Measurements from ENCODE around the gene OR7C1. TPM values are rescaled to one million over a fixed set of nuclear protein-coding genes. Genes with fewer than 3 reads are reported as not detected.

OR7C1 gene
- total and polyA plus RNA-seq, 8 donors = 0.08 to 0.18 (median 0.14) TPM; not detected in 1

DNA sequence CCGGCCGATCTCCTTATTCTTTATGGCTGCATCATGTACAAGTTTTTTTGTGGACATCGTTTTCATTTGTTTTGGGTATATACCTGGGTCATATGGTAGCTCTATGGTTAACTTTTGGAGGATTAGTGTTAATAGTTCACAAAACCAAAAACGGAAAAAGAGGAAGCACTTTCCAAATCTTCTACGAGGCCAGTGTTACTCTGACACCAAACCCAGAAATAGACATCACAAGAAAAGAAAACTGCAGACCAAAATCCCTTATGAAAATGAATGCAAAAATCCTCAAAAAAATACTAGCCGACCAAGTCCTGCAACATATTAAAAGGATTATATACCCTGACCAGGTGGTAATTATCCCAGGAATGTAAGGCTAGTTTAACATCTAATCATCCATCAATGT, 86.4 kb downstream of the OR7C1 start:
- H3K36me3 ChIP-seq = peaks cover 0 to 86% of the 10 kb centered on the region in 2 donors
- H3K4me1 ChIP-seq = no peaks in the 10 kb centered on the region
- H3K27me3 ChIP-seq = no peaks in the 10 kb centered on the region
- H3K4me3 ChIP-seq = no peak overlapping the region
- no peaks in the 10 kb centered on the region for H3K9me3 ChIP-seq
- ATAC-seq = no peak
- no peak for DNase-seq
- TF ChIP-seq, protein P1, sequence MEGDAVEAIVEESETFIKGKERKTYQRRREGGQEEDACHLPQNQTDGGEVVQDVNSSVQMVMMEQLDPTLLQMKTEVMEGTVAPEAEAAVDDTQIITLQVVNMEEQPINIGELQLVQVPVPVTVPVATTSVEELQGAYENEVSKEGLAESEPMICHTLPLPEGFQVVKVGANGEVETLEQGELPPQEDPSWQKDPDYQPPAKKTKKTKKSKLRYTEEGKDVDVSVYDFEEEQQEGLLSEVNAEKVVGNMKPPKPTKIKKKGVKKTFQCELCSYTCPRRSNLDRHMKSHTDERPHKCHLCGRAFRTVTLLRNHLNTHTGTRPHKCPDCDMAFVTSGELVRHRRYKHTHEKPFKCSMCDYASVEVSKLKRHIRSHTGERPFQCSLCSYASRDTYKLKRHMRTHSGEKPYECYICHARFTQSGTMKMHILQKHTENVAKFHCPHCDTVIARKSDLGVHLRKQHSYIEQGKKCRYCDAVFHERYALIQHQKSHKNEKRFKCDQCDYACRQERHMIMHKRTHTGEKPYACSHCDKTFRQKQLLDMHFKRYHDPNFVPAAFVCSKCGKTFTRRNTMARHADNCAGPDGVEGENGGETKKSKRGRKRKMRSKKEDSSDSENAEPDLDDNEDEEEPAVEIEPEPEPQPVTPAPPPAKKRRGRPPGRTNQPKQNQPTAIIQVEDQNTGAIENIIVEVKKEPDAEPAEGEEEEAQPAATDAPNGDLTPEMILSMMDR (IDR thresholded peaks at IDR 0.05) = no peak
- intact Hi-C loops (cut with DNase I) = no loop called here
- H3K27ac ChIP-seq = no peak overlapping the region

Other genes starting within 250 kb of the OR7C1 start
- under 1 TPM; 0.50 to 0.84 TPM for gene ADGRE3, start 160.3 kb downstream of the OR7C1 start, total RNA-seq
- under 1 TPM in 4 of 6 donors, not detected in 2; 0.13 to 0.24 (median 0.15) TPM for gene ADGRE3, start 160.3 kb downstream of the OR7C1 start, polyA plus RNA-seq (ENCODE audit: insufficient read length in 6 of 6)
- 10 to 100 TPM; 11.7 to 16.4 TPM for gene ZNF333, start 145.1 kb downstream of the OR7C1 start, total RNA-seq
- 10 to 100 TPM; 29.6 to 38.7 (median 36.7) TPM for gene ZNF333, start 145.1 kb downstream of the OR7C1 start, polyA plus RNA-seq (ENCODE audit: insufficient read length in 6 of 6)
- 10 to 100 TPM in 1 of 2 donors, 1 to 10 TPM in 1; 4.7 to 32.0 TPM for gene ADGRE2, start 56.6 kb downstream of the OR7C1 start, total RNA-seq
- under 1 TPM; 0.35 to 0.89 (median 0.56) TPM for gene ADGRE2, start 56.6 kb downstream of the OR7C1 start, polyA plus RNA-seq (ENCODE audit: insufficient read length in 6 of 6)
- gene OR7A5, start within 50 bp of the OR7C1 start, total RNA-seq = not detected
- gene OR7A5, start within 50 bp of the OR7C1 start, polyA plus RNA-seq (ENCODE audit: insufficient read length in 6 of 6) = not detected
- gene OR7A10, start 13.7 kb upstream of the OR7C1 start, total RNA-seq = not detected
- gene OR7A10, start 13.7 kb upstream of the OR7C1 start, polyA plus RNA-seq (ENCODE audit: insufficient read length in 6 of 6) = not detected
- gene OR7A17, start 50.9 kb upstream of the OR7C1 start, total RNA-seq = not detected
- gene OR7A17, start 50.9 kb upstream of the OR7C1 start, polyA plus RNA-seq (ENCODE audit: insufficient read length in 6 of 6) = under 1 TPM in 4 of 6 donors, not detected in 2; 0.06 to 0.10 (median 0.07) TPM
- not detected for gene OR7C2, start 106.3 kb upstream of the OR7C1 start, total RNA-seq
- gene OR7C2, start 106.3 kb upstream of the OR7C1 start, polyA plus RNA-seq (ENCODE audit: insufficient read length in 6 of 6) = not detected
- gene SLC1A6, start 144.7 kb upstream of the OR7C1 start, total RNA-seq = not detected
- gene SLC1A6, start 144.7 kb upstream of the OR7C1 start, polyA plus RNA-seq (ENCODE audit: insufficient read length in 6 of 6) = under 1 TPM; 0.09 to 0.31 (median 0.17) TPM
- gene CASP14, start 214.3 kb upstream of the OR7C1 start, total RNA-seq = not detected
- gene CASP14, start 214.3 kb upstream of the OR7C1 start, polyA plus RNA-seq (ENCODE audit: insufficient read length in 6 of 6) = under 1 TPM in 2 of 6 donors, not detected in 4; 0.10 to 0.11 TPM
- not detected for gene OR1I1, start 247.0 kb upstream of the OR7C1 start, total RNA-seq
- gene OR1I1, start 247.0 kb upstream of the OR7C1 start, polyA plus RNA-seq (ENCODE audit: insufficient read length in 6 of 6) = under 1 TPM; 0.07 to 0.14 (median 0.09) TPM